ENCODE measurements around the gene SLC13A4.
"Not testable (repeated sequence)": the region's sequence is repeated elsewhere in the genome, so short reads cannot be mapped to it uniquely, and the experiment has no call there.

SLC13A4 gene

DNA sequence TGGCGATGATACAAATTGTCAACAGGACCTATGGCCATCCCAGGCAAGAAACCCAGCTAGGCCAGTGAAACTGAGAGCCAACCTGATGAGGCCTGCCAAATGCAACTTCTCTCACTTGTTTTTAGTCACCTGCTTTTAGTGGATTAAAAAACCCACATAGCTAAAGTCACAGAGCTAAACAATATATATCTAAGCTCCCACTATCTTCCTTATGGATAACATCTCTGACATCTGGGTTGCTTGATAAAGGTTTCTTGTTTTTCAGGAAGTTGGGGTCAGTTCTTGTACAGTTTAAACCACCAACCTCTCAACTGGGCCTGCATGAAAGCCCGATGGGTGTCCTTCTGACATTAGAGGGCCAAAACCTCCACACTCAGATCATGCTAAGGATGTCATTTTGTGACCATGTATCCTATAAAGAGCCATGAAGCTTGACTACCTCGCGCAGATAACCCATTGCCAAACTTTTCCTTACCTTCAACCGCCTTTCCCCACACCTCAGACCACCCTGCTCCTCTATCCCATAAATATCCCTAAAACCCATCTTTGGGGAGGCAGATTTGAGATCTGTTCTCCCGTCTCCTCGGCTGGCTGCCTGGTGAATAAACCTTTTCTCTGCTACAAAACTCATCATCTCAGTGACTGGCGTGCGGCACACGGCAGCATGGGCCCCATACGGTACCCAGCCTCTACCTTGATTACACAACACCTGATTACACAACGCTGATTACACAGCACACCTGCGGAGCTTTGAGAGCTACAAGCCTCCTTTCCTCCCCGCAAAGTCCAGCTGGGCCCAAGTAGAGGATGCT is 66.5 kb downstream of the SLC13A4 start:
- Mint-ChIP-seq H3K4me1 (ENCODE audit: low read depth) (peaks cover 15% of the 10 kb centered on the region), H3K27ac (peak overlapping the region; percentile 92), H3K9me3 (no peaks in the 10 kb centered on the region), H3K36me3 (ENCODE audit: low read depth) (peaks cover 8% of the 10 kb centered on the region), H3K4me3 (peak overlapping the region; percentile 94), H3K27me3 (ENCODE audit: low read depth) (no peaks in the 10 kb centered on the region)

DNA sequence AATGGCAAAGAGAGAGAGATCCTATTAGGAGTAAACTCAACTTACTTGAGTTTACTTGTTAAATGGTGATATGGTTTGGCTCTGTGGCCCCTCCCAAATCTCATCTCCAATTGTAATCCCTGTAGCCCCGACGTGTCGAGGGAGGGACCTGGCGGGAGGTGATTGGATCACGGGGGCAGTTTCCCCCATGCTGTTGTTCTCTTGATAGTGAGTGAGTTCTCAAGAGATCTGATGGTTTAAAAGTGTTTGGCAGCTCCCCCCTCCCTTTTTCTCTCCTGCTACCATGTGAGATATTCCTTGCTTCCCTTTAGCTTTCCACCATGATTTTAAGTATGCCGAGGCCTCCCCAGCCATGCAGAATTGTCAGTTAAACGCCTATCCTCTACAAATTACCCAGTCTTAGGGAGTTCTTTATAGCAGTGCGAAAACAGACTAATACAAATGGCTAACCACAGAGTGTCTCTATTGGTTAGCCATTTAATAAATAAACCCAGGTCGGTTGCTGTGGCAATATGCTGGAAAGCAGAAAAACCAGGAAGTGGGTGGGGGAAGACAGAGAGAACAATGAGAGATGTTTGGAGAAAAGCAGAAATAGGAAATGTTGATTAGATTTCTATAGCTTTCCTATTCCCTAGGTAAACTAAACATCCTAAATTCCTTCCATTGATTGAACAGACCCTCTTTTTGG is 68.7 kb downstream of the SLC13A4 start:
- Mint-ChIP-seq H3K4me1 (ENCODE audit: low read depth) (peaks cover 12% of the 10 kb centered on the region), H3K27ac (no peak overlapping the region), H3K27me3 (ENCODE audit: low read depth) (no peaks in the 10 kb centered on the region), H3K9me3 (no peaks in the 10 kb centered on the region), H3K4me3 (no peak overlapping the region), H3K36me3 (ENCODE audit: low read depth) (peaks cover 4% of the 10 kb centered on the region)

DNA sequence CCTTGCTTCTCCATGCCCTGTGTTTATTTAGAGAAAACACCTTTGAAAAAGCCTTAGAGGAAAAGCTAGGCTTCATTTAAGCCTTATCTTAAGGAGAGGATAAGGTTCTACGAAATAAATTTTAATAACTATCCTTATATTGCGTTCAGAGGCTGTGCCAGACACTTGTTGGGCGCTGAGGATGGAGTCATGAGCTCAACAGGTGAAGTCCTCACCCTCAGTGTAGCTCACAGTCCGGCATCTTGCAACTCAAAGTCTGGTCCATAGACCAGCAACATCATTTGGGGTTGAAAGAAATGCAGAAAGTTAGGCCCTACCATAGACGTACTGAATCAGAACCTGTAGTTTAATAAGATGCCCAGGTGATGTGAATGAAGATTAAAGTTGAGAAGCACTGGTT is 69.4 kb downstream of the SLC13A4 start:
- no peaks in the 10 kb centered on the region for H3K27me3 Mint-ChIP-seq (ENCODE audit: low read depth)
- no peaks in the 10 kb centered on the region for H3K9me3 Mint-ChIP-seq
- peaks cover 4% of the 10 kb centered on the region for H3K36me3 Mint-ChIP-seq (ENCODE audit: low read depth)
- H3K27ac Mint-ChIP-seq: no peak overlapping the region
- H3K4me3 Mint-ChIP-seq: no peak overlapping the region
- peaks cover 12% of the 10 kb centered on the region for H3K4me1 Mint-ChIP-seq (ENCODE audit: low read depth)

DNA sequence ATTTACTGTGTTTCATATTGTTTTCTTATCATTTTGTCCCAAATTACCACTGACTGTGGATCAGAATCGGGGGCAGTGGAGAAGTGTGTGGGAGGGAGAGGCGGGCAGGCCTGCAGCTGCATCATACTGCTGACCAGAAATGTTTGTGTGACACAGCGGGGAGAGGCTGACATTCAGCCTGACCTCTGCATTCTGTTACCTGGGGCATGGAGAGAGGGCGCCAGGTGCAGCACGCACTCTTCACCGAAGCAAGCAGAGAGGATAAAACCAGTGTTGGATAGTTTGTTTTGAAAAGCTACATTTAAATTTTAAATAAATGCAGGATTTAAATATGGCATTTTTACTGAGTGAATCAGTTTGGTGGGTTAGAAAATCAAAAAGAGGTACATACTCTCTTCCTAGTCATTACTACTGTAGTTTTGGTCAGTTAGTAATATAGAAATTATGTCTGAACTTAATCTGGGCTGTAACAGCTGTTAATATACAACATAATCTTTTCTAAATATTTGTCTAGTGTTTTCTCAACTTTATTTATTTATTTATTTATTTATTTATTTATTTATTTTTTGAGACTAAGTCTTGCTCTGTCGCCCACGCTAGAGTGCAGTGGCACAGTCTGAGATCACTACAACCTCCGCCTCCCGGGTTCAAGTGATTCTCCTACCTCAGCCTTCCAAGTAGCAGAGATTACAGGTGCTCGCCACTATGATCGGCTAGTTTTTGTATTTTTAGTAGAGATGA is 74.5 kb downstream of the SLC13A4 start:
- H3K4me1 Mint-ChIP-seq (ENCODE audit: low read depth): no peaks in the 10 kb centered on the region
- H3K27me3 Mint-ChIP-seq (ENCODE audit: low read depth): no peaks in the 10 kb centered on the region
- no peak overlapping the region for H3K4me3 Mint-ChIP-seq
- H3K36me3 Mint-ChIP-seq (ENCODE audit: low read depth): peaks cover 6% of the 10 kb centered on the region
- H3K27ac Mint-ChIP-seq: no peak overlapping the region
- no peaks in the 10 kb centered on the region for H3K9me3 Mint-ChIP-seq

DNA sequence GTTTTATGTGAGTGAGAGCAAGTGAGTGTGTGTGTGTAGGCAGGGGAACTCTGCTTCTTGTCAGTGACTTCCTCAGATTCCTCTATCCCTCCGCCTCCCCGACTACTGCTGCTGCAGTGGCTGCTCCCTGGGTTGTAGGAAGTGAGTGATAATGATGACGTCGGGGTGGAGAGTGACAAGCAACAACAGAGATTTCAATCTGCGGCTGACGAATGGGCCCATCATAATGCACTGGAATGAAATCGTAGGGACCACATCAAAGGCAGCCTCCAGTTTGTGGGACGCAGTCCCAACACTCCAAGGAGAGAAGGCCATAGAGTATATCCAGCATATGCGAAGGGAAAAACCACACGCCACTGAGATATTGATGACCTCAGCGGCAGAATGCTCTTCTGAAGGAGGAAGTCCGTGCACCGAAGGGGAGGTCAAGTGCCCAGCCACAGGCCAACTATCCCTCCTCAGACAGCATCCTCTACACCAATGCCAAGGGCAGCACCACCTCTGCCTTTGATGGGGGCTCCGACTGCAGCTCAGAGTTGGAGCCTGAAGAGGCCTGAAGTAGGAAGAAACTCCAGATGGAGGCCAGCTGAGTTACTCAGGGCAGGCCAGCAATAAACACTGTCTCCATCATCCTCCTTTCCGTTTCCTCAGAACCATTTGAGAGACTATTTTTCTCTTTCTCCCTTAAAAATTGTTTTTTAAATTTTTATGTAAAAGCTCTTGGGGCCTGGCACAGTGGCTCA is 77.0 kb downstream of the SLC13A4 start:
- H3K9me3 Mint-ChIP-seq: no peaks in the 10 kb centered on the region
- no peaks in the 10 kb centered on the region for H3K27me3 Mint-ChIP-seq (ENCODE audit: low read depth)
- H3K36me3 Mint-ChIP-seq (ENCODE audit: low read depth): peaks cover 11% of the 10 kb centered on the region
- H3K4me1 Mint-ChIP-seq (ENCODE audit: low read depth): no peaks in the 10 kb centered on the region
- no peak overlapping the region for H3K27ac Mint-ChIP-seq
- no peak overlapping the region for H3K4me3 Mint-ChIP-seq

DNA sequence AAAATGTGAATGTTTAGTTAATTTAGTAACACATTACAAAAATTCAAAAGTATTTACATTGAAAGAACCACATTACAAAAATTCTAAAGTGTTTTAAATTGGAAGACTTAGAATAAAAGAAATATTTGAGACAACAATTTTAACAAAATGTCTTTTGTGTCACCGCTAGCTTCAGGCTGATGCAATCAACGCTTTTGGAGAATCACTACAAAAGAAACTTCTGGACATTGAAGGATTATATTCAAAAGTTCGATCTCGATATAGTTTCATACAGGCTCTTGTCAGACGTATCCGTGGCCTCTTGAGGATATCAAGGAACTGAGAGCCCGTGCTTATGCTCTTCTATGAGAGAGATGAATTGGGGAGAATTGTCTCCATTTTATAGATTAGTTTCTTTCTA is 79.8 kb downstream of the SLC13A4 start:
- Mint-ChIP-seq H3K27me3 (ENCODE audit: low read depth) (no peaks in the 10 kb centered on the region), H3K4me3 (no peak overlapping the region), H3K9me3 (no peaks in the 10 kb centered on the region), H3K36me3 (ENCODE audit: low read depth) (peaks cover 23% of the 10 kb centered on the region), H3K4me1 (ENCODE audit: low read depth) (no peaks in the 10 kb centered on the region), H3K27ac (no peak overlapping the region)

DNA sequence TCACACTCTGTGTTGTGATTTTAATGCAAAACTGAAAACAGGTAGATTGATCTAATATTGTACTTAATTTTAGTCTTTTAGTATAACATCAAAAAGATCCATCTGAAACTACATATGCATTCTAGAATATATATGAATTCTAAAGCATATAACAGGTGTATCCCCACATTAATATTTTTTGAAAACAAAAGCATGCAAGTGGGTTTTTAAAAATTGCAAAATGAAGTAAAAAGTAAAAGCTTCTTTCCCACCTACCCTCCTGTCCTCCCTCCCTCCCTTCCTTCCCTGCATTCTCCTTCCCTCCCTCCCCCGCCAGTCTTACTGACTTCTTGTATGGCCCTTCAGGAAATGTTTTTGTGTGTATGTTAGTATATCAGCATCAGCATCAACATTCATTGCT is 80.2 kb downstream of the SLC13A4 start:
- no peak overlapping the region for H3K4me3 Mint-ChIP-seq
- H3K9me3 Mint-ChIP-seq: no peaks in the 10 kb centered on the region
- H3K27me3 Mint-ChIP-seq (ENCODE audit: low read depth): no peaks in the 10 kb centered on the region
- H3K36me3 Mint-ChIP-seq (ENCODE audit: low read depth): peaks cover 23% of the 10 kb centered on the region
- H3K27ac Mint-ChIP-seq: no peak overlapping the region
- no peaks in the 10 kb centered on the region for H3K4me1 Mint-ChIP-seq (ENCODE audit: low read depth)

DNA sequence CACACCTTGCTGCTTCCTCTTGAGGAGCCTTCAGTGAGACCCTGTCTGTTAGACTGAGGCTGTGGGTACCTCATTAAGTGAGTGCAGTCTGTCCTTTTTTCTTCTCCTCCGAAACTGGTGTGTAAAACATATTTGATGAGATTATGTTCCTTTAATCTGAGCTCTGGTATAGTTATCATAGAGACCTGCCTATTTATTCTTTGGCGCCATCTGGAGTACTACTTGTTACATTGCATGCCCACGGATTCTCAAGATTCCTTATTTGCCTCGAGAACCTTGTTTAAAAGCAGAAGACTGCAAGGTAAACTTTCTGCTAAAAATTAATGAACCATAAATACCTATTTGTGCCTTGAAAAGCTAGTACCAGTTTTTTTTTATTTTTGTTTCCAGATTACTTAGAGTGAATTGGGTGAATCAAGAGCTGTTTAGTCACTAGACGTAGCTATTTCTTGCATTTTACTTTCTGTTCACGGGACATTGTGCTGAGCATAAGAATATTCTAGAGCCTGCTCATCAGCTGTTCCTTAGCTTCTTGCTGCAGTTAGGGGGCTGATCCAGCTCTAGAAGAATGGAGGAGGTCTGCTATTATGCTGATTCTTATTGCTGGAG is 82.6 kb downstream of the SLC13A4 start:
- Mint-ChIP-seq H3K27me3 (ENCODE audit: low read depth) (no peaks in the 10 kb centered on the region), H3K4me3 (no peak overlapping the region), H3K9me3 (no peaks in the 10 kb centered on the region), H3K27ac (no peak overlapping the region), H3K36me3 (ENCODE audit: low read depth) (peaks cover 31% of the 10 kb centered on the region), H3K4me1 (ENCODE audit: low read depth) (no peaks in the 10 kb centered on the region)

DNA sequence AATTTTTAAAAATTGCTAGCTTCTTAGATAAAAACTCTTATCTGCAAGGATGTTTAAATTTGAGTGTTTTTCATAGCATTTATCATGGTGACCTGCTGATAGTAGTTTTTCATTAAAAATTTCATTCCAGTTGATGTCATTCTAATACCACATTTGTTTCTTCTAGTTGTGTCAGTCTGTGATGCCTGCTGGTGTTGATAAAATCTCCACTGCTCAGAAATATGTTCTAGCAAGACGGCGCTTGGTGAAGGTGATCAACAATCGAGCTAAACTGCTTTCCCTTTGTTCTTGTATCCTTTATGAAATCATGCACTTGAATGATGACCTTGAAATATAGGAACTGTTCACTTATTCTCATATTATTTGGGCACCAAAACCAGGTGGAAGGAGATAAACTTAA is 83.3 kb downstream of the SLC13A4 start:
- H3K36me3 Mint-ChIP-seq (ENCODE audit: low read depth): peaks cover 36% of the 10 kb centered on the region
- H3K9me3 Mint-ChIP-seq: no peaks in the 10 kb centered on the region
- H3K4me1 Mint-ChIP-seq (ENCODE audit: low read depth): no peaks in the 10 kb centered on the region
- H3K27ac Mint-ChIP-seq: no peak overlapping the region
- H3K4me3 Mint-ChIP-seq: no peak overlapping the region
- H3K27me3 Mint-ChIP-seq (ENCODE audit: low read depth): no peaks in the 10 kb centered on the region

DNA sequence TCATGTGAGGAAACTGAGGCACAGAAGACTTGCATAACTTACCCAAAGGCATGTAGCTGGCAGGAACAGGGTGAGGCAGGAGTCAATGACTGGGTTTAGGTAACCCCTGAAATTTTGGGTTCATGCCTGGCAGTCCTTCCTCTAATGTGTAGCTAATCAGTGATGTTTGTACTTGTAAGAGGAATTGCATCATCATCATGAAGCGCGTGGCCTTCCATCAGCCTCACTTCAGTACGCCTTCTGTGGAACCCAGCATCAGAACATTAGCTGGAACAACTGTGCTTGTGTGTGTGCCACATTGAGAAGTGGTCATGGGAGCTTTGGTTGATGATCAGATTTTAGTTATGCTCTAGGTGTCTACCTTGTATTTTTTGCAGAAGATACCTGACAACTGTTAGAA is 83.8 kb downstream of the SLC13A4 start:
- H3K4me1 Mint-ChIP-seq (ENCODE audit: low read depth): no peaks in the 10 kb centered on the region
- peaks cover 37% of the 10 kb centered on the region for H3K36me3 Mint-ChIP-seq (ENCODE audit: low read depth)
- H3K4me3 Mint-ChIP-seq: no peak overlapping the region
- no peaks in the 10 kb centered on the region for H3K9me3 Mint-ChIP-seq
- H3K27ac Mint-ChIP-seq: no peak overlapping the region
- H3K27me3 Mint-ChIP-seq (ENCODE audit: low read depth): no peaks in the 10 kb centered on the region

DNA sequence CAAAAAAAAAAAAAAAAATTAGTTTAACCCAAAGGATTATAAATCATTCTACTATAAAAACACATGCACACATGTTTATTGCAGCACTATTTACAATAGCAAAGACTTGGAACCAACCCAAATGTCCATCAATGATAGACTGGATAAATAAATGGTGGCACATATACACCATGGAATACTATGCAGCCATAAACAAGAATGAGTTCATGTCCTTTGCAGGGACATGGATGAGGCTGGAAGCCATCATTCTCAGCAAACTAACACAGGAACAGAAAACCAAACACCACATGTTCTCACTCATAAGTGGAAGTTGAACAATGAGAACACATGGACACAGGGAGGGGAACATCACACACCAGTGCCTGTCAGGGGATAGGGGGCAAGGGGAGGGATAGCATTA is 88.3 kb downstream of the SLC13A4 start:
- not testable (repeated sequence) for H3K9me3 Mint-ChIP-seq; H3K27me3 Mint-ChIP-seq (ENCODE audit: low read depth); H3K4me3 Mint-ChIP-seq; H3K27ac Mint-ChIP-seq; H3K4me1 Mint-ChIP-seq (ENCODE audit: low read depth)
- peaks cover 53% of the 10 kb centered on the region for H3K36me3 Mint-ChIP-seq (ENCODE audit: low read depth)

DNA sequence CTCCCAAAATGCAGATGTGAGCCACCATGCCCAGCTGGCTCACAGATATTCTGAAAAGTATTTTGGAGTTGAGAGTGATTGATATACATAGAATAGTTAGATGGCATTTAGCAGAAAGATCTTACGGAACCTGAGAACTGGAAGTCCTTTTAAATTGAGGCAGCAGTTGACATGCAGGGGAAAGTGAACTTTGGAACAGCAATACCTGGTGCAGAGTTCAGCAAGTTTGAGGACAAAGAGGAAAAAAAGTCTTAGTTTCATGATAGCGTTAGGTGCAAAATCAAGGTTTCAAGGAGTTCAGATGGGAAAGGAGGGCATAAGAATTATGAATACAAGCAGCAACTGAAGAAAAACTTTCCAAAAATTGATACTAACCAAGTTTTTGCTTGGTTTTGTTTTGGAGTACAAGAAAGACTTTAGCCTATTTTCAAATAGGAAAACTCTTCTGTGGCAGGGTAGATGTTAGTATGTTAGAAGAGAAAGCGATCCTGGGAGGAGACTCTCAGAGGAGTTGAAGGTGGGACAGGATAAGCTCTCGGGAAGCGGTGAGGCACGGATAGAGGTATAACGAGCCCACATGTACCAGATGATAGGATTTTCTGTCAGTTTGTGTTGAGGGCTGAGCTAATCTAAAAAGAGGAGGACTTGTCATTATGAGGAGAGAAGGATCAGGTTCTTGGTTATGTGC is 93.7 kb downstream of the SLC13A4 start:
- no peak overlapping the region for H3K4me3 Mint-ChIP-seq
- H3K9me3 Mint-ChIP-seq: no peaks in the 10 kb centered on the region
- no peaks in the 10 kb centered on the region for H3K4me1 Mint-ChIP-seq (ENCODE audit: low read depth)
- H3K27ac Mint-ChIP-seq: no peak overlapping the region
- H3K36me3 Mint-ChIP-seq (ENCODE audit: low read depth): peaks cover 54% of the 10 kb centered on the region
- H3K27me3 Mint-ChIP-seq (ENCODE audit: low read depth): no peaks in the 10 kb centered on the region
